Measurements from ENCODE around the gene RPS27A.
"Not testable (repeated sequence)": the region's sequence is repeated elsewhere in the genome, so short reads cannot be mapped to it uniquely, and the experiment has no call there.

Gene RPS27A

GRCh38 chr2:55239656-55240222, 7.3 kb downstream of the RPS27A start:
- DNase-seq: no peak

- DNase-seq: not testable (repeated sequence)
Measured at GRCh38 chr2:55241582-55241981, 9.1 kb downstream of the RPS27A start.

- no peak for DNase-seq
Measured at GRCh38 chr2:55242617-55243016, 10.1 kb downstream of the RPS27A start.

GRCh38 chr2:55245411-55245810, 12.9 kb downstream of the RPS27A start:
- DNase-seq: no peak

GRCh38 chr2:55247025-55247424, 14.5 kb downstream of the RPS27A start:
- DNase-seq: no peak

GRCh38 chr2:55252832-55253231, 20.3 kb downstream of the RPS27A start:
- no peak for DNase-seq

- not testable (repeated sequence) for DNase-seq
Measured at GRCh38 chr2:55259586-55259985, 27.1 kb downstream of the RPS27A start.

- DNase-seq: no peak
Measured at GRCh38 chr2:55268288-55268906, 35.9 kb downstream of the RPS27A start.

GRCh38 chr2:55268907-55269644, 36.6 kb downstream of the RPS27A start, which contains the start of gene MTIF2:
Gene MTIF2, minus strand, starts transcription at chr2:55269231. Its CDS starts 5,373 bp downstream, at chr2:55263858.
- DNase-seq: peak; percentile 91

- no peak for DNase-seq
Measured at GRCh38 chr2:55269645-55269990, 37.1 kb downstream of the RPS27A start.

- DNase-seq: not testable (repeated sequence)
Measured at GRCh38 chr2:55274346-55274745, 41.9 kb downstream of the RPS27A start.

GRCh38 chr2:55277310-55277709, 44.8 kb downstream of the RPS27A start:
- no peak for DNase-seq

- peak; percentile 68 for DNase-seq
Measured at GRCh38 chr2:55279214-55279835, 46.8 kb downstream of the RPS27A start.

- not testable (repeated sequence) for DNase-seq
Measured at GRCh38 chr2:55279859-55280424, 47.5 kb downstream of the RPS27A start.

GRCh38 chr2:55280851-55281546, 48.5 kb downstream of the RPS27A start:
- not testable (repeated sequence) for DNase-seq

GRCh38 chr2:55282110-55282917, 49.8 kb downstream of the RPS27A start:
- peak; percentile 24 for DNase-seq

- DNase-seq: no peak
Measured at GRCh38 chr2:55283083-55283482, 50.6 kb downstream of the RPS27A start.
